Stimulated activated CD4-positive, alpha-beta T cell treated with anti-CD3 and anti-CD28 coated beads, TNF-alpha, amount 100 ng/mL, for 1 hour (primary cell): Measurements from ENCODE around the gene TNFSF11.
A peak's percentile ranks its signal among the peaks of the same experiment; 100 is the strongest.
"Not testable (repeated sequence)": the region's sequence is repeated elsewhere in the genome, so short reads cannot be mapped to it uniquely, and the experiment has no call there.

ENCODE experiments used
- DNase-seq, 3 donors: peaks; one replicate each; pipeline ENCODE4 v3.0.0-alpha.2; 2020; ENCODE audit warnings: low read depth in 3 of 3, low spot score in 1 of 3

The TNFSF11 gene

GRCh38 chr13:42559573-42560218 lies 14.3 kb upstream of the TNFSF11 start:
- not testable (repeated sequence) for DNase-seq

DNA sequence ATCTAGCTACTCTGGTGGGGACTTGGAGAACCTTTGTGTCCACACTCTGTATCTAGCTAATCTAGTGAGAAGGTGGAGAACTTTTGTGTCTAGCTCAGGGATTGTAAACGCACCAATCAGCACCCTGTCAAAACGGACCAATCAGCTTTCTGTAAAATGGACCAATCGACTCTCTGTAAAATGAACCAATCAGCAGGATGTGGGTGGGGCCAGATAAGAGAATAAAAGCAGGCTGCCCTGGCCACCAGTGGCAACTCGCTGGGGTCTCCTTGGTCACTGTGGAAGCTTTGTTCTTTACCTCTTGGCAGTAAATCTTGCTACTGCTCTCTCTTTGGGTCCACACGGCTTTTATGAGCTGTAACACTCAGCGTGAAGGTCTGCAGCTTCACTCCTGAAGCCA lies 13.6 kb upstream of the TNFSF11 start:
- DNase-seq, result not testable (repeated sequence)

DNA sequence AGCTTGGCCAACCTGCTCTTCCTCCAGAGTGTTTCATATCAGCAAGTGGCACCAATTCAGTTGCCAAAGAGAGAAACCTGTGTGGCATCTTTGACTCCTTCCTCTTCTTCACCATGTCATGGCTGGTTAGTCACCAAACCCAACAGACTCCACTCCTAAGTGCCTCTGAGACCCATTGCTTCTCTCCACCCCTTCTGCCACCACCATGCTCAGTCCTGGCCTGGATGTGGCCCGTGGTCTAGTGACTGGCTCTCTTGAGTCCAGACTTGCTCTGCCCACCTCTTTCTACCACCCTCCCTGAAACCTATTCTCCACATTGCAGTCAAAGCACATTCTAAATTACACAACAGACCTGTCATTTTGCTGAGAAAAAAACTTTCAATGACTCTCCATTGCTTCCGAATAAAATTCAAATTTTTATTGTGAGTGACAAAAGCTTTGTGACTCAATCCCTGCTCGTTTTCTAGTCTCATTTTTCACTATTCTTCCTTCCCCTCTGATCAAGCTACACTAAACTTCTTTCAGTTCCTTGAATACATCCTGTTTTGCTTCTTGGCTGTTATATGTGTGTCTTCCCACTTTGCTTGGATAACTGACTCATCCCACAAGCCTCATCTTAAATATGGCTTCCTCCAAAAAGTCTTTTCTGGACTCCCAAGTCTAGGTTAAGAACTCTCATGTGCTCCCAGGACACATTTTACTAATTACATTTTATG lies 12.0 kb upstream of the TNFSF11 start:
- DNase-seq, result no peak

DNA sequence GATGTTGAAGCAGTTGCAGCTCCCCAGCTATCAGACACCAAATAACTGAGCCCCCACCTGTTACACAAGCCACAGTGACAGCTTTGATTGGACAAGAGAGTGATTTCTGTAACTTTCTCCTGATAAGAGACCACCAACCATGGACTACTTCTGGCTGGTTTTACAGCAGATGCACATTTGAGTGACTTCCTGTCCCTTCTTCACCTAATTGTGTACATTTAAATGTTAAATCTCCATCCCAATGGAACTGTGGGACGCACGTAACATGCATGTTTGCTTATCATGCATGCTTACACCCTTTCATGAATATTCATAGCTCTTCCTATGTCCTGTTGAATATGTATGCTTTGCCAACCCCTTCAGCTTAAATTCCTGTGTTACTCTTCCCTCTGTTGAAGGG lies 6.0 kb upstream of the TNFSF11 start:
- no peak for DNase-seq

GRCh38 chr13:42569576-42570344 lies 4.2 kb upstream of the TNFSF11 start:
- DNase-seq, result no peak

- no peak for DNase-seq
Observed at GRCh38 chr13:42571895-42572294, 2.1 kb upstream of the TNFSF11 start.

DNA sequence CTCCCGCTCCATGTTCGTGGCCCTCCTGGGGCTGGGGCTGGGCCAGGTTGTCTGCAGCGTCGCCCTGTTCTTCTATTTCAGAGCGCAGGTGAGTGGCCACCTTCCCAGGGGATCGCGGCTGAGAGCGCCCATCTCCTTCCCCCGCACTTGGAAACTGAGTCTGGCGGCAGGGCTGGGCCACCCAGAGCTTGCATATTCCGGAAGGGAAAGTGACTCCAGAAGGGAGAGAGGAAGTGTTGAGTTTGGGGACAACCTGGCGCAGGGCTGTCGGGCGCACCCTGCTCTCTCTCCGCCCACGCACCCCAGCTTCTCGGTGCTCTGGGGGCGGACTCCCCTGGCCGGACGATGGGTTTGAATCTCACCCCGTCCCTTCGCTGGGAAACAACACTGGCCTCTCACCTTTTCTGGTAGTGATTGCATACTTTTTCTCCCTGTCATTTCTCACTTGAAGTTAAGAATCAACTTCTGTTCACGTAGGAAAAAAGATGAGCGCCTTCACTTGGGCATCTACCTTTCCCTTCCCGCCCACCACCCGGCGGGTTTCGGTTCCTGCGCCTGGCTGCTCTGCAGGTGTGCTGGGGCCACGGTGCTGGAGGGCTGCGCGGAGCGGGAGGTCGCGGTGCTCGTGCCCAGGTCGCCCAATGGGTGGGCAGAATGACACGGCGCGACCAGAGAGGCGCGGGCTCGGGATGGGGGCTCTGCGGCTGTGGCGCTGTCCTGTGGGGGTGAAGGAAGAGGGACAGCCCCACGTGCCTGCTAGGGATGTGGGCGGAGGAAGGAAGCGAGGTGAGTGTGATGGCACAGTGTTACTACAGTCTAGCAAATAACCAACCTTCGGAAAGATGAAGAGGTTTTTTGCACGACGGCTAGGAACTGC lies 721 bp downstream of the TNFSF11 start:
- peak in 1 of 3 donors; percentile 57 for DNase-seq

GRCh38 chr13:42575938-42576337 lies 2.0 kb downstream of the TNFSF11 start:
- no peak for DNase-seq

- DNase-seq, result no peak
Observed at GRCh38 chr13:42577538-42577937, 3.6 kb downstream of the TNFSF11 start.

DNA sequence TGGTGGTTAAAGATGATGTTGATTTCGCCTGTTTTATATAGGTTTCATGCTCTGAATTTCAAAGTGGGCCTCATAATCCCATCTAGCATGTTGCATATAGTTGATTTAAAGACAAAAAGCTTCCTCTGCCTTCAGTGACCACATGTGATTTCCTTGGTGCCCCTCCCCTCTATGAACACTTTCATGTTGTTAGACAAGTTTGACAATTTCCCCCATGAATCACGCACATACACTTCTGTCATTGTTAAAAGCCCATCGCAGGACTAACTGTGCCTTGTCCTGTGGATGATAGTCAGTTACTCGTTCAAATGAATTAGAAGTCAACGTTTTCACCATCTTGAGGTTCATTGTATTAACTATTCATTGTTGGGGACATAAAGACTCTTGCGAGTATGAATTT lies 6.7 kb downstream of the TNFSF11 start:
- DNase-seq, result no peak

DNA sequence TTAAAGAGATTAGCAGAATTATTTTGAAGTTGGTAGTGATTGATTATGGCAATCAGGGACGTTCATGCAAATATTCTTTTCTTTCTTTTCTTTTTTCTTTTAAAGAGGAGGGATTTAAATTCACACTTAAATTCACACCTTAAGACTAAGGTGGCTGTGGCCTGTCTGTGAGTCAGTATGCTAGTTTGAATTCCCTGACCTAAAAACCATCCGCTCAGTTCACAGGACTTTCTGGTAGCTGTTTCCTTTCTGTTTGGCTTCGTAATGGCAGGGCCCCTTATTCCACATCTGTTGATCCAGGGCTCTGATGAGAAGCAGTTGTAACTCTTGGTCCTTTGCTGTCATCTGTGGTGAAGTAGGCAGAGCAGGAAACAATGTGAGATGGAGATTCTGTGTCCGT lies 7.5 kb downstream of the TNFSF11 start:
- no peak for DNase-seq

- no peak for DNase-seq
Observed at GRCh38 chr13:42591602-42592001, 17.6 kb downstream of the TNFSF11 start.

- DNase-seq, result no peak
Observed at GRCh38 chr13:42592915-42593900, 19.3 kb downstream of the TNFSF11 start.

GRCh38 chr13:42594481-42595252 lies 20.7 kb downstream of the TNFSF11 start:
- peak in 2 of 3 donors; percentile 5 to 10 for DNase-seq

- DNase-seq, result no peak
Observed at GRCh38 chr13:42595253-42595571, 21.3 kb downstream of the TNFSF11 start.

- no peak for DNase-seq
Observed at GRCh38 chr13:42597505-42597904, 23.6 kb downstream of the TNFSF11 start.

DNA sequence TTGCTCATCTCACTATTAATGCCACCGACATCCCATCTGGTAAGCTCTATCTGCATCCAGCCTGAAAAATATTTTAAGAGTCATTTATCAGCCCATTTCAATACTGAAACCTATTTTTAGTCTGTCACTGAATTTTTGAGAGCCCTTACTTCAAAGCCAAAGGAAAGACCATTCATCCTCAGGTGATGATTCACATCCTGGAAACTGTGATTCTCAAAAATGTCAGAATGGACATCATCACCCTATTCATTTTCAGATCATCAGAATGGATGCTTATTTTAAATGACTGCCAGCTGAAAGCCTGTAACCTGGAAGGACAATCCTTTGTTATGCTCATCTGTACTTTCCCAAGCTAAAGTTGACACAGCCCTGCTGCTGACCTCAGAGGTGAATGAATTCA lies 27.0 kb downstream of the TNFSF11 start:
- no peak for DNase-seq

DNA sequence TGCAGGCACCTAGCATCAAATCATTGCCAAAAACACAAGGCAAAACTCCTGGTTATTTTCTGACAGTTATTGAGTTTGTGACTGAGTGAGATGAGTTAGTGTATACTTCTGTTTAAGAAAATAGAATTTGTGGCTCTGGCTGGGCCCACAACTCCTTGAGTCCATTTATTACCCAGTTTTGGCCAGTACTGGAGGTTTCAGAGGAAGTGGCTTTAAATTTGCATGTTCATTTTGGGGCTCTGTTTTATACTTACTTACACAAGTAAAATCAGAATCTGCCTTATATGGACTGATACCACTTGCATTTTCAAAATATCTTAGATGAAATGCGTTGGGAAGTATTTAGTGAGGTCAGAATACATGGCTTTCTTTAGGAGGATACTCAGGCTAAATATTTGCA lies 29.0 kb downstream of the TNFSF11 start:
- DNase-seq, result no peak

DNA sequence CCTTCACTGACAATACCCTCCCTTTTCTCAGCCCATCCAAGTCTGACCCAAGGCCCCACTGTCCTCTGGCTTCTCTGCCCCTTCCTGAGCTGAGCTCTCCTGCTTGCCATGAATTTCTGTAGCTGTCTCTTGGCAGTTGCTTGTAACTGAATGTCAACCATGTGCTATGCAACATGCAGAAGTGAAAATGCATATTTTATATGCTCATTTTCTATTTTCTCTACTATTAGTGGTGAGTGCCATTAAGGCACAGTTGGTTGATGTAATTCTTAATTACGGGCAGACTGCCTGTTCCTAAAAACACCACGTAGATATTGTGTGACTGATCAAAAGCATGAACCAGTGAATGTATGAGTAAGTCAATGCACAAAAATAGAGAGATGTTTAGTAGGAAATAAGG lies 29.6 kb downstream of the TNFSF11 start:
- DNase-seq, result no peak
